GM21825 (cell line): ENCODE data around the gene TALDO1.

Experiments
- ATAC-seq: cut with Tn5 transposase; IDR thresholded peaks from one replicate; pipeline ENCODE4 v1.9.1; 2021; ENCODE audit warnings: mild to moderate bottlenecking, moderate library complexity; ENCODE audit not compliant: unreplicated experiment

TALDO1 gene

GRCh38 chr11:766936-767210 is 19.6 kb downstream of the TALDO1 start:
- no peak for ATAC-seq

GRCh38 chr11:767238-767637 is 20.0 kb downstream of the TALDO1 start:
- ATAC-seq: no peak

GRCh38 chr11:769887-770641 is 22.8 kb downstream of the TALDO1 start:
- no peak for ATAC-seq

GRCh38 chr11:770642-771616 is 23.7 kb downstream of the TALDO1 start:
- no peak for ATAC-seq

GRCh38 chr11:771617-772204 is 24.4 kb downstream of the TALDO1 start:
- ATAC-seq: no peak

GRCh38 chr11:772429-773390 is 25.4 kb downstream of the TALDO1 start:
- ATAC-seq: no peak

- ATAC-seq: no peak
Measured at GRCh38 chr11:773425-773824, 26.2 kb downstream of the TALDO1 start.

- no peak for ATAC-seq
Measured at GRCh38 chr11:773830-774229, 26.6 kb downstream of the TALDO1 start.

- ATAC-seq: no peak
Measured at GRCh38 chr11:774873-775592, 27.8 kb downstream of the TALDO1 start.

- no peak for ATAC-seq
Measured at GRCh38 chr11:776263-776560, 28.9 kb downstream of the TALDO1 start.

- peak; percentile 12 for ATAC-seq
Measured at GRCh38 chr11:776561-777287, 29.5 kb downstream of the TALDO1 start.

- peak; percentile 69 for ATAC-seq
Measured at GRCh38 chr11:777288-778255, 30.3 kb downstream of the TALDO1 start, which contains the start of gene GATD1. TSS of gene GATD1 (minus strand) at chr11:777487. CDS start at chr11:777462, 25 bp downstream.

- no peak for ATAC-seq
Measured at GRCh38 chr11:778976-779954, 32.0 kb downstream of the TALDO1 start.

- no peak for ATAC-seq
Measured at GRCh38 chr11:779955-780532, 32.8 kb downstream of the TALDO1 start.

GRCh38 chr11:782264-783174 is 35.3 kb downstream of the TALDO1 start:
- no peak for ATAC-seq

GRCh38 chr11:783581-784015 is 36.3 kb downstream of the TALDO1 start:
- no peak for ATAC-seq
